Dedifferentiated amniotic fluid mesenchymal stem cell (primary cell): ENCODE measurements around the gene PHC2.

ENCODE experiments used
- DNase-seq: peaks from one replicate; pipeline ENCODE4 v3.0.0-alpha.2; 2016; ENCODE audit errors: extremely low spot score

The PHC2 gene

DNA sequence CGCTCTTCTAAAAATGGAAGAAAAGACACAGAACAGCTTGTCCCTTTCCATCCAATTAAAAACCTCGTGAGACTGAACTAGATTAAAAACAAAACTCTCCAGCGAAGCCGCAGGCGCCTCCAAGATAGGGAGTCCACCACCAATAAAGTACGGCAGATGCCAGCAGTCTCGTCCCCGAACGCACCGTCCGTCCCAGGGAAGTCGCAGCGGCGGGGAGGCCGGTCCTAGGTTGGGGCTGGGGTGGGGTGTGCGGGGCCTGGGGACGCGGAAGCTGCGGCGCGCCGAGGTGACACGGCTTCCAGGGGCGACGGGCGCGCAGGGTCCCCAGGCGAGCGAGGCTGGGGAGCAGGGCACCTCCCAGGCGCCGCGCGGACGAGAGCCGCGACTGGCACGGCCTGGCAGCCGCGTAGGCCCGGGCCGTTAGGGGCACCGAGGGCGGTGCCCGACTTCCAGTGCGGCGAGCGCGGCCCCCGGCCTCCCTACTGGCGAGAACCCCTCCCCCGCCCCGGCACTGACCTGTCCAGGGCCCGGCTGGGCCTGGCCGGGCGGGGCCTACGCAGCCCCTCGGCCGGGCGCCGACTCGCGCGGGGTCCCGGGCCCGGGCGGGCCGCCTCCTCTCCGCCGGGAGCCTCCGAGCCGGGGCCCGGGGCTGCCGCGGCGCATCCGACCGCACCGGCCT is 81.7 kb downstream of the PHC2 start:
- no peak for DNase-seq

- no peak for DNase-seq
These were observed 82.2 kb downstream of the PHC2 start for GRCh38 chr1:33348676-33349080.

DNA sequence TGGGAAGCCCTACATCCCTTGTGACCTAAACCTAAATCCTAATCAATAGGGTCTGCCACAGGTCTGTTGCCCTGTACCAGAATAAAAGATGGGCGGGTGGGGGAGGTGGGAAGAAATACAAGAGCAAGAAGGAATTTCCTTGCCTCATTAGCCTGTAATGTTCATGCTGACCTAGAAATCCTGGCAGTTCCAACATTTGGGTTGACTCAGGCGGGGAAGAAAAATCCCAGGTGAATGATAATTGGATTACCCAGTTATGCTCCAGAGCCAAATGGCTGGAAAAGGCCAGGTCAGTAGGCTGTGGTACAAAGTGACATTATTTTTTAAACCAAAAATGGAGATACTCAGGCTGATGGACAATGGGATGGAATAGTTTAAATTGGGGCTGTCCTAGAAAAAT is 82.7 kb downstream of the PHC2 start:
- no peak for DNase-seq

GRCh38 chr1:33347650-33347992 is 83.3 kb downstream of the PHC2 start:
- DNase-seq: no peak

DNA sequence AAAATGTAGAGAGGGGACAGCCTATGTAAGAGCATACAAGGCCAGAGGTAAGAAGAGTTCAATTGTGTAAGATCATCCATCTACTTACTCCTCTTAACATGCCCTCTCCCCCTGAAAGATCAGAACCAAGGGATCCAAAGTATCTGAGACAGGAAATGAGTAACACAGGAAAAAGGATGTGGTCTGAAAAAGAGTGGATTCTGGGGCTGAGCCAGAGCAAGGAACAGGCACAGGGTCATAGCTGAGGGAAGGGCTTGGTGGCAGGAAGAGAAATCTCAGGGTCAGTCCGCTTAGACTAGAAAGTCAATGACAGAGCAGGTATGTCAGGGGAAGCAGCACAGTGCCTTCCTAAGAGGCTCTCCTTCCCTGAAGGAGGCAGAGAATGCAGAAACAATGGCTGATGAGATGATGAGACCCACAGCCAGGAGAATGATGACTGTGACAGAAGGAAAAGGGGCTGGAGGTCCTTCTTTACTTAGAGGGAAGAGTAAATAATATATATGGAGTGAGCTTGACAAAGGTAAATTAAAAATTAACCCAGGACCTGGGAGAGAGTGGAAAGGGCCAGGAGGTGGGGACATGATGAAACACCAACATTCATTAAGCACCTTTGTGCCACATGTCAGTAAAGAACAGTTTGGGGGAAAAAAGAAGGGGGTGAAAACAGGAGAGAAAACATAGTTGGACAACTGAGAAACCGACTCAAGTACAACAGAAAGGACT is 83.8 kb downstream of the PHC2 start:
- peak; percentile 62 for DNase-seq

DNA sequence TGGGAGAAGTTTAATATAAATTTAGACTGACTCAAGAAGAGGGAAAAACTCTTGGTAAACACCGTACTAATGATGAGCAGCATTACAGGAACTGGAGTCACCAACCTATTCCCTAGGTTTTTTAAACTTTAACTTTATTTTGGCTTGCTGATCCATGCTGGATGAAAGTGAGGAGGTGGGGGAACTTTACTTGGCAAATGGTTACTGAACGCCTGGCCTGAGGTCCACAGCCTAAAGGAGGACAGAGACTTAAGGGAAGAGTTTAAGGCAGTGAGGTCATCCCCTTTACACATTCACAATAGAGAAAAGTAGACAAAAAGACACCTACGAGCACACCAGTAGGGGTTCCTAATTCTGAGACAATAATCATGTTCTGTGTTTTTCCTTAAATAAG is 84.4 kb downstream of the PHC2 start:
- DNase-seq: no peak

DNA sequence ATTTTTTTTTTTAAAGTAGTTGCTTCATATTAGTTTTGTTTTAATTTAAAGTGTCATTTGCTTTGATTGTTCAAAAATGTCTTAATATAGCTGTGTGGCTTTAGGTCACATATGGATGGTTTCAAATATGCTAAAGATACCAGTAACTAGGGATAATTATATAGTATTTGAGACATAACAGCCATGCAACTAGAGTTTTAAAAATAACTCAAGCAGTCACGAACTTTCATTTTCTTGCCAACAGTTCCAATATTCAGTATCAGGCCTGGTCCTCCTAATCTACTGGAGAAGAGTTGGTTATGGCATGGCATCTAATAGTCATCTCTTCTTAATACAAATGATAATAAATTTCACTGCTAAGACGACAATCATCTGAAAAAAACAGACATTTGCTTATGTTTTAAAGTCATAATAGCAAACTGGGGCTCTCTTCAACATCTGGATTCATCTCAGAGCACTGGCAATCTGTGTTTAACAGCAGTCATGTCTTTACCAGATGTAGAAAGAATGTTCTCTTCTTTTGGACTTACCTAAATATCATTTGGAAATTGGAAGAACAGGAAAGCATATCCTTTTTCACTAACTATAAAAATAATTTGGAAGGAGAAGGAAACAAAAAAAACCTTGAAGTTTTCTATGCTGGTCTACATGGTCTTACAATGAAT is 85.9 kb downstream of the PHC2 start:
- no peak for DNase-seq

- DNase-seq: no peak
These were observed 87.4 kb downstream of the PHC2 start for GRCh38 chr1:33343539-33343938.

- DNase-seq: peak; percentile 82
These were observed 88.7 kb downstream of the PHC2 start for GRCh38 chr1:33342041-33342723.

DNA sequence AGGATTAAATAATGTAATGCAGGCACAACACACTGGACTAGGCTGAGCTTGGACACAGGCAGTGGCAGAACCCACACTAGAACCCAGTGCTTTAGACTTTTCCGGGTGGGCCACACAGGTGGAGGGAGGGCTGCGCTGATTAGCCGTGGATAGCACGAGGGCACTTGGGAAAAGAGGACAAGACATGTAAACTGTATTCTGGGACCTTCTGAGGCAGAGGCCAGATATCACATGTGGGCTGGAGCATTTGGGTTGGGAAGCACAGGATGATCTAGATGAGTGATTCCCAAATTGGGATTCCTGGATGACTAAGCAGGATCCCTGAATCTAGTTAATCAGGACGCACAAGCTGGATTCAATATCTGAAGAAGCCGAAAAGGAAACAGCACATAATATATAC is 89.7 kb downstream of the PHC2 start:
- no peak for DNase-seq

DNA sequence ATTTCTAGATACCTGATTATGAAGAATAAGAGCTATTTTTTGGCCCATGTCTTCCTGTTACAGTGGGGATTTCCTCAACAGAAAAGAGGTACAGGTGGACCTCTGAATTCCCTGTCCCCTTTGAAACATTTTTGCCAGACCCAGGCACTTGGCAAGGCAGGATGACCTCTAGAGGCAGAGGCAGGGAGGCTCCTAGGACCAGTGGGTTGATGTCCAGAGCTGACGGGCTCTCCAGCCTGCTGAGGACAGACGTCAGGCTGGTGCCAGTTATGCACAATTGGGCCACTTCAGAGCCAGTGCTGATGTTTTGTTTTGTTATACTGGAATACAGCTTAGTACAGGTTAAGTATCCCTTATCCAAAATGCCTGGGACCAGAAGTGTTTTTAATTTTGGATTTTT is 91.5 kb downstream of the PHC2 start:
- DNase-seq: no peak

GRCh38 chr1:33338440-33339211 is 92.3 kb downstream of the PHC2 start:
- DNase-seq: peak; percentile 35

DNA sequence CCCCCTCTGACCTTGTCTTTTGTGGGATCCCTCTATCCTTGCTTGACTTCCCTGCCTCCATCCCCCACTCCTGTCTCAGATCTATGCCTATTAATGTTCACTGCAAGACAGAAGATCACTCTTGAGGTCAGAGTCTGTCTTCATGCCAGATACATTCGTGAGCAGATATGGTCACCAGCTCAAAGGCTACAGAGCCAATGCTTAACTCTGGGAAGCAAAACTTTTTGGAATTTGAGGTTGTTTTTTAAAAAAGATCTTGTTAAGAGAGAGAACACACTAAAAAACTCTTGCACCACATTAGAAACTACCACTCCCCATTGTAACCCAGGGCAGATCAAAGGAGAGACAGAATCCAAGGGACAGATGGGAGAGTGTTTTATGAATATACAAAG is 92.9 kb downstream of the PHC2 start:
- no peak for DNase-seq

- DNase-seq: no peak
These were observed 93.5 kb downstream of the PHC2 start for GRCh38 chr1:33337441-33337840.

DNA sequence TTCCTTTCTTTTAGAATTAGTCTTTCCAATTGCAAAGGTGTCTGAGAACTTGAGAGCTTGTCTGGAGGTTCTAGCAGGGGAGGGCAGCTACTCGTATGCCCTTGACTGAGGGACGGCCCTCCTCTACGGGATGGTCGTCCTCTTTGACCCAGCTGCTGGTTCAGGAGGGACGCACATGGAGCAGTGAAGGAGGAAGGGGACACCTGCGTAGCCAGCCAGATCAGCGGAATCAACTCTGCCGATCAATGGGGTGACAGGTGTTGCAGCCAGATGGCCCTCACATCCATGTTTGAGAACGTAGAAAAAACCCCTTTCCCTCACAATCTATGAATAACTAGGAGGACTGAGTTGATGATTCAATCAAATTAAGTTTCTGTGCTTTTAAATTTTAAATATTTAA is 94.3 kb downstream of the PHC2 start:
- no peak for DNase-seq

- DNase-seq: no peak
These were observed 95.9 kb downstream of the PHC2 start for GRCh38 chr1:33335020-33335419.

- no peak for DNase-seq
These were observed 96.8 kb downstream of the PHC2 start for GRCh38 chr1:33334081-33334552.

- DNase-seq: no peak
These were observed 98.0 kb downstream of the PHC2 start for GRCh38 chr1:33332881-33333280.

DNA sequence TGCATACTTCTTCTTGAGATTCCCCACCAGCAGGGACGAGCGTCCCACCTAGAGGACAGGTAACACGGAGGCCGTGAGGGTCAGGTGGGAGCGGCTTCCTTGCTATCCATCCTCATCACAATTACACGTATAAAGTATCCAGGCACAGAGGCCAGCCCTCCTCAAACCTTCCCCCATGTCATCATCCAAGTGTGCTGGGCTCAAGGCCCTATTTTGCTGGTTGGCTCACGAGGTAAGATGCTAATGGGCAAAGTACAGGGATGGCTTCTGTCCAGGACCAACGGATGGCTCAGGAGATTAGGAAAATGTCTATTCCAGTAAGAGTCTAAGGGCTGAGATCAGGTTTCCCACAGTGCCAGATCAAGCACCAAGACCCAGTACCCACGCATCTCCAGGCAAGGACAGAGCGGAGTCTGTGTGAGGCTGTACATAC is 98.5 kb downstream of the PHC2 start:
- no peak for DNase-seq

DNA sequence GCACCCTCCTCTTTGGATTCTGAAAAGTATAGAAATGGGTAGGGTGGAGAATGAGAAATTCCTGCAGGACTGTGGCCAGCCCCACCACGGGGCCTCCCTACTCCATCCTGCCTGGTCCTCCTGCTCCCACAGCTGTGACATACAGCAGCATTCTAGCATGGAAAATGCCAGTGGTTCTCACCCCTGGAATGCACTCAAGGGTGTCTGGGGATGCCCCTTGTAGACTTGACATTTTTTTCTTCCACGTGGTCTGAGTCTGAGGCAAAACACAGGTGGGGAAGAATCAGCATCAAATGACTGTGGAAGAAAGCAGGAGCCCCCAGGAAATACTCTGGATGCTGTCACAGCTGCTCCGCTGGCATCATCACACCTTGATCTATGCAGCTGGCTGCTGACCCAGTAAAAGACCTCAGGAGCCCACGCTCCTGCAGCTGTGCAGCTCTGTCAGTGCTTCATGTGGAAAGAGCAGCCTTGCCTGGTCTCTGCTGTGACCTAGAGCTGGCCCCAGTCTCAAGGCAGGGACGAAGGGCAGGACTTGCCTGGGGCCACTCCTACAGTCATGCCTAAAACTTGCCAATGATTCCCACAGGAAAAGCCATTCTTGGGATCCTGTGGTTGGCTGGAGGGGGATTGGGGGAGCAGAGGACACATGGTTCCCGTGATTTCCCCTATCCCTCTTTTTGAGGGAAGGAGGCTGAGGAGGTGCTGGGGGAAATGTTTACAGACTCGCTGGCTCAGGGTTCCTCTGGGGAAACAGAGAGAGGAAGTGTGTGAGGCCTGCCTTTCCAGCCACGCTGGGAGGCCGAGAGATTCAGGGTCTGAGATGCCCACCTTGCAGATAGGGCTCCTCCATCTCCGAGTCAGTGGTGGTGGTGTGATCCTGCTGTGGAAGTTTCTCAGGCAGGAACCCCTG is 99.2 kb downstream of the PHC2 start:
- DNase-seq: no peak

DNA sequence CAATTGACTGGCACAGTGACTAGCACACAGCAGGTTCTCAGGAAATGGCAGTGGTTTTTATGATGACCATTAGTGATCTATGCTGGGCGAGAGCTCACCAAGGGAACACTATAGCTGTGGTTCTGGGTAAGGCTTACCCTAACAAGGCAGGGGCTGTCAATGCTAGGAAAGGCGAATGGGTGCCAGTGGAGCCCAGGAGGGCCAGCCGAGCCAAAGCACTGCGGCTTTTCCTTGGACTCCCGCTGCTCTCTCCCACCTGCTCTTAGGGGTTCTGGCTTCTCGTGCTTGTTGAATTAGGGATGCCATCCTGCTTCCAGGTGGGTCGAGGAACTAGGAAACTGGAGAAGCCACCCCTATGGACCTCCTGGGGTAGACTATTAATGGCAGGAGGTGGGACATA is 100.0 kb downstream of the PHC2 start:
- no peak for DNase-seq
